Muscle of leg (tissue), 11 donors: ENCODE data around the gene KCNC1. TPM values are rescaled to one million over a fixed set of nuclear protein-coding genes. Genes with fewer than 3 reads are reported as not detected.
A peak's percentile ranks its signal among the peaks of the same experiment; 100 is the strongest.

Experiments used
- DNase-seq: peaks from one replicate; pipeline ENCODE4 v3.0.0; 2013
- H3K27ac ChIP-seq: one replicate; pipeline ENCODE4 v1.5.1; 2013; ENCODE audit warnings: mild to moderate bottlenecking, low read length, control low read depth
- H3K27me3 ChIP-seq: one replicate; pipeline ENCODE4 v1.6.1; 2013; ENCODE audit warnings: low read length; ENCODE audit not compliant: control insufficient read depth, insufficient read depth
- H3K36me3 ChIP-seq: one replicate; pipeline ENCODE4 v1.6.1; 2013; ENCODE audit warnings: low read length; ENCODE audit not compliant: control insufficient read depth, insufficient read depth
- H3K4me1 ChIP-seq: one replicate; pipeline ENCODE4 v1.6.1; 2013; ENCODE audit warnings: low read length; ENCODE audit not compliant: control insufficient read depth, insufficient read depth
- H3K4me3 ChIP-seq: one replicate; pipeline ENCODE4 v1.5.1; 2013; ENCODE audit warnings: low read length, control low read depth
- H3K9me3 ChIP-seq: replicated peaks from 2 replicates; pipeline ENCODE4 v1.6.1; 2013; ENCODE audit warnings: low read depth, low read length; ENCODE audit not compliant: control insufficient read depth
- WGBS: methylation state at CpG from one replicate; pipeline ENCODE4 v1.1.5; 2013; ENCODE audit warnings: missing lambda C conversion rate; ENCODE audit not compliant: insufficient coverage; 5-methylcytosine and 5-hydroxymethylcytosine counted together
- polyA plus RNA-seq, 8 donors: library from polyadenylated mRNA; unstranded; fragments of 120-200 nt; gene quantifications; one replicate each; pipeline versions ENCODE4 v1.2.1 to v1.2.3, GENCODE V29; 2013; ENCODE audit warnings: inconsistent platforms in 1 of 8, low replicate concordance in 1 of 8; ENCODE audit not compliant: insufficient read length in 8 of 8, insufficient read depth in 1 of 8
- total RNA-seq: library from RNA; stranded (reverse); fragments of 120-200 nt; gene quantifications from one replicate; pipeline ENCODE4 v1.2.4, GENCODE V29; 2013

Gene KCNC1
- total and polyA plus RNA-seq, 9 donors: 0.18 to 2.1 (median 1.00) TPM

DNA sequence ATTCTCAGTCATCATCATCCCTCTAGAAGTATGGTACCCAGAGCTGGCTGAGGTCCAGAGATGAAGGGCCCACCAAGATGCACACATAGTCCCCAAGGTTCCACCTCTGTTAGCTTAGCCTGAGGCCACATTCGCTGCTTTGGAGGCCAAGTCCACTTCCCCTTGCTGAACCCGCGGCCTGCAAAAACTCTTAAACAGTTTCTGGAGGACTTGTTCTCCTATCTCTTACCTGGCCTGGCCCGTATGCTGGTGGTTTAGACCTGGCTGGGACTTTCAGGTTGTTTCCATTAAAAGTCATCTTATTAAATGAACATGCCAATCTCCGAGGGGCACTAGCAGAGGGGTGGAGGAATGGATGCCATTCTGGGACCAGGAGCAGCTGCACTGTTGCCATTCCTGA lies 64.6 kb downstream of the KCNC1 start:
- no peak for DNase-seq
- no peaks in the 10 kb centered on the region for H3K9me3 ChIP-seq
- H3K36me3 ChIP-seq: no peaks in the 10 kb centered on the region
- H3K27ac ChIP-seq: no peak overlapping the region
- no peaks in the 10 kb centered on the region for H3K27me3 ChIP-seq
- WGBS: 100% methylated on average over 4 of the region's 5 CpGs
- peaks cover 4% of the 10 kb centered on the region for H3K4me1 ChIP-seq
- no peak overlapping the region for H3K4me3 ChIP-seq

DNA sequence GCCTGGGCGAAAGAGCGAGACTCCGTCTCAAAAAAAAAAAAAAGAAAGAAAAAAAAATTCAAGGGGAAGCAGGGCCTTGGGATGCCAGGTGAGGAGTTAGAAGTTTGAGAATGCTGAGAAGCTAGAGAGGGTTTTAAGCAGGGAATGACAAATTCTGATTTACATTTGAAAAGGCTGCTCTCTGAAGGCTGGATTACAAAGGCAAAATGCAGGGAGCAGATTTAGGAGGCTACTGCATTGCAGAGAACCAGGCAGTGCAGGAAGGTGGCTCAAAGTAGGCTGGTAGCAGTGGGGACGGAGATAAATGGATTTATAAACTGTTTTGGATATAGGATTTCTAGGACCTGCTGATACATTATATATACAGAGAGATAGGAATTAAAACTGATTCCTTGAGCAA lies 66.6 kb downstream of the KCNC1 start:
- Histone ChIP-seq H3K27ac (no peak overlapping the region), H3K9me3 (no peaks in the 10 kb centered on the region), H3K36me3 (no peaks in the 10 kb centered on the region), H3K4me1 (peaks cover 4% of the 10 kb centered on the region), H3K27me3 (no peaks in the 10 kb centered on the region), H3K4me3 (no peak overlapping the region)
- DNase-seq: no peak
- WGBS: no CpG with 5 or more reads among the region's 4 CpGs

DNA sequence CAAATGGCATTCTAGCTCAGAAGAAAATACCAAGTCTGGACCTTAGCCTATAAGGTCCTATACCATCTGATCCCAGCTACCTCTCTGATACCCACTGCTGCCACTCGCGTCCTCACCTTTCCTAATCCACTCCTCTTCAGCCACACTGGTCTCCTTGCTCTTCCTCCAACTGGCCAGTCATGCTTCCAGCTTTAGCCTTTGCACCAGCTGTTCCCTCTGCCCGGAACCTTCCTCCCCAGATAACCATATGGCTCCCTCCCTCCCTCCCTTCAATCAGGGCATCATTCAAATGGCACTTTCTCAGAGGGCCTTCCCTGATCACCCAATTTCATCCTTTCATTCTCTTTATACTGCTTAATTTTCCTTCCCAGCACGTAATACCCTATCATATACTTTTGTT lies 67.9 kb downstream of the KCNC1 start:
- 74% methylated on average over 3 of the region's 4 CpGs for WGBS
- H3K27me3 ChIP-seq: no peaks in the 10 kb centered on the region
- DNase-seq: no peak

DNA sequence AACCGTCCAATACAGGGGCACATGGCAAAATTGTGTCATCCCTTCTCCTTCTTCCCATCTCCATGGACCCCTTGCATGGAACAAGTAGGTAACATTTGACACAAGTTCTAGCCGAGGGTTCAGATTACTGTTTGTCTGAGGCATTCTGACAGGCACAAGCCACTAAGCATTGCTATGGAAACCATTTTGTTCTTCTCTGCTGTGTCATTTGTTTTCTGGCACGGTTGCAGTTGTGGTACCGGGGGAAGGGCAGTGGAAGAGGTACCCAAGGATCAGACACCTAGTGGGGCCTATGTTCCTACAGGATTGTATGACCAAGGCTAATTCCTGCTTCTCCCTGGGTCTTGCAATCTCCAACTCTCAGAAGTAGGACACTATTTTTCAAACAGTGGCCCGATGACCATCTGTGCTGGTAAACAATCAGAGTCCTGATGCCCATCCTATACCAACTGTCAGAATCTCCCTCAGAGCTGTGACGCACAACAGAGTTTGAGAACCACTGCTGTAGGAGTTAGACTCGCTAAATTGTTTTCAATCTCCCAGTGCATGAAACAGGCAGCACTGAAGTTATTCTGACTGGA lies 69.3 kb downstream of the KCNC1 start:
- Histone ChIP-seq H3K36me3 (no peaks in the 10 kb centered on the region), H3K9me3 (no peaks in the 10 kb centered on the region), H3K4me1 (peaks cover 12% of the 10 kb centered on the region), H3K27me3 (no peaks in the 10 kb centered on the region), H3K27ac (no peak overlapping the region), H3K4me3 (no peak overlapping the region)
- DNase-seq: no peak
- 84% methylated on average over 7 of the region's 7 CpGs for WGBS

More for the DNA sequence above, 67.9 kb downstream of the KCNC1 start:
- Histone ChIP-seq H3K9me3 (no peaks in the 10 kb centered on the region), H3K4me3 (no peak overlapping the region), H3K27ac (no peak overlapping the region), H3K4me1 (peaks cover 12% of the 10 kb centered on the region), H3K36me3 (no peaks in the 10 kb centered on the region)

DNA sequence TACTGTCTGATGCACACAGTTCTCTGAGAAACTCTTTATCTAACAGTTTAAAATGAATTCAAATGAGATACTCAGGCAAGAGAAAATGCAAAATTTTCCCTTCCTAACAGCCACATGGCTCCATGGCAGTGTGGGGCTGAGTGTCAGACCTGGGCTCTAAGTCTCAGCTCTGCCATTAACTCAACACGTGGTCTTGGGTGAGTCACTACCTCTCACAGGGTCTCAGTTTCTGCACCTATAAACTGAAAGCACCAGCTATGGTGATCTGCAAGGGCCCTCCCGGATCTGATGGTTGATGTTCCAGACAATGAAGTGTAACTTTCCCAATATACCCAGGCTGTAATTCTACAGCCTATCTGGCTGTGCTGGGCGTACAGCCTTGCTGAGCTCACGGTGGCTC lies 70.5 kb downstream of the KCNC1 start:
- Histone ChIP-seq H3K27me3 (no peaks in the 10 kb centered on the region), H3K9me3 (no peaks in the 10 kb centered on the region), H3K36me3 (no peaks in the 10 kb centered on the region), H3K27ac (no peak overlapping the region), H3K4me3 (no peak overlapping the region), H3K4me1 (peaks cover 8% of the 10 kb centered on the region)
- no peak for DNase-seq
- WGBS: 80% methylated on average over 3 of the region's 4 CpGs

DNA sequence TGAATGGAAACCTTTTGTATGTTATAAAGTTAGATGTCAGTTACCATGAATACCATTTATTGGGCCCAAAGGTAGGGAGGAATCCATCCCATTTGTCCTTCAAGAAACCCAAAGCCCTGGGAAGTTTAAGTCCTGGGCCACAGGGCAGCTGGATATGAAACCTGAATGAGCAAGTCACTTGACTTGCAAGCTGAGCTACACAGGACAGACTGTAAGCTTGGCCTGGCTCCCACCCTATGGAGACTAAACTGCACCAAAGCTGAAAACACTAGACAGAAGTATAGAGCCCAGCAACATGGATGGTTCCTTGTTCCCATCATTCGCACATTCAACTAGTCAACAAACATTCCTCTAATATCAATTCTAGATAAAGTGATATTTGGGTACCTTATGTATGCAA lies 71.3 kb downstream of the KCNC1 start:
- Histone ChIP-seq H3K4me1 (peaks cover 12% of the 10 kb centered on the region), H3K9me3 (no peaks in the 10 kb centered on the region), H3K36me3 (no peaks in the 10 kb centered on the region), H3K27me3 (no peaks in the 10 kb centered on the region), H3K27ac (no peak overlapping the region), H3K4me3 (no peak overlapping the region)
- no peak for DNase-seq
- WGBS: no CpG with 5 or more reads among the region's 1 CpG

DNA sequence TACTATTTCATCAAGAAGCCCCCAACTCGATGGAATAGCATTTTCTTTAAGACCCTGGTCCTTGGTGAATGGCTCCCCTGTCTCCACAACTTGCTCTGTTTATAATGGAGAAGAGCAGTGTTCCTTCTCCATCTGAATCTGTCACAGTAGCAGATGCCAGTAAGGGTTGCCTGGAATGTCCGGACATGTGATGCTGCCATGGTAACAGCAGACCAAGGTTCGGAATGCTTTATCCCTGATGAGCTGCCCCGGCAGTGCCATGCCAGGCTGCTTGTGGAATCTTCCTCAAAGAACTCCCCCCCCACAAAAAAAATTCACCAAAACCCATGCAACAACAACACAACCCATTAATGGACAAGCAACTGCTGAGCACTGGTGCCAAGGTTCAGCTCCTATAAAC lies 72.5 kb downstream of the KCNC1 start:
- peak; percentile 23 for DNase-seq
- no peaks in the 10 kb centered on the region for H3K9me3 ChIP-seq
- no peak overlapping the region for H3K27ac ChIP-seq
- 48% methylated on average over 2 of the region's 4 CpGs for WGBS
- H3K4me3 ChIP-seq: no peak overlapping the region
- H3K36me3 ChIP-seq: no peaks in the 10 kb centered on the region
- no peaks in the 10 kb centered on the region for H3K27me3 ChIP-seq
- H3K4me1 ChIP-seq: peaks cover 21% of the 10 kb centered on the region

DNA sequence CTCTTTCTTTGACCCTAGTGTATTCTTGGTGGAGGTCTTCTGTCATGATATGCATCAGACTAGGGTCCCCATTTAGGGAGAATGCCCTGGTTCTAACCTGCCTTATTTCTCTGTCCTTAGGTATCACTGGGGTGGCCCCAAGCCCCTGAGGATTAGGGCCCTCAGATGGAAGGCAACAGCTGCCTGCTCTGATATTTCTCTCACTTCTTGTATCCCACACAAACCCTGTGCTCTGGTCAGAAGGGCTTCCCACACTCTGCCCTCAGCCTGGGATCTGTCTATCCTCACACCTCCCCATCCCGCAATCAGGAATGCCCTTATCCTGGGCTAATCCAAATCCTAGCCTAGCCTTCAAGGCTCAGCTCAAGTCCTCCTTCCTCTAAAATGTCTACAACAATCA lies 75.5 kb downstream of the KCNC1 start:
- H3K9me3 ChIP-seq: no peaks in the 10 kb centered on the region
- no peak overlapping the region for H3K27ac ChIP-seq
- DNase-seq: no peak
- WGBS: 91% methylated on average over 1 of the region's 1 CpG
- peaks cover 37% of the 10 kb centered on the region for H3K4me1 ChIP-seq
- no peaks in the 10 kb centered on the region for H3K36me3 ChIP-seq
- no peak overlapping the region for H3K4me3 ChIP-seq
- H3K27me3 ChIP-seq: no peaks in the 10 kb centered on the region

DNA sequence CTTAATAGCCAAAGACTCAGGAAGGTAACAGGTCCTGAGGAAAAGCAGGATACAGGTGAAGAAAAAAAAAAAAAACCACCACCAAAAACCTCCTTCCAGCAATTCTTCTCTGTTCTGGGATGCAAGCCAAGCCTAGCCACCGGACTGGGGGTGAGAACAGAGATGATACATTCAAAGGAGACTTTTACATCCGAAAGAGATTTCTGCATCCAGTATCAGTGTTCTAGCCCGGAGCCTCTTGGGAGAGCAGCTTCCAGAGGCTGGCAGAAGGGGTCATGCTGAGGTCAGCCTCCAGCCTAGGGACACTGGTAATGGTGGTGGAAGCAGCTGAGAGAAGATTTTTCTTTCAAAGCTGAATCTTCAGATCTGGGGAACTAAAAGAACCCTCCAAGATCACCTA lies 76.2 kb downstream of the KCNC1 start:
- 31% methylated on average over 3 of the region's 3 CpGs for WGBS
- DNase-seq: peak; percentile 54

DNA sequence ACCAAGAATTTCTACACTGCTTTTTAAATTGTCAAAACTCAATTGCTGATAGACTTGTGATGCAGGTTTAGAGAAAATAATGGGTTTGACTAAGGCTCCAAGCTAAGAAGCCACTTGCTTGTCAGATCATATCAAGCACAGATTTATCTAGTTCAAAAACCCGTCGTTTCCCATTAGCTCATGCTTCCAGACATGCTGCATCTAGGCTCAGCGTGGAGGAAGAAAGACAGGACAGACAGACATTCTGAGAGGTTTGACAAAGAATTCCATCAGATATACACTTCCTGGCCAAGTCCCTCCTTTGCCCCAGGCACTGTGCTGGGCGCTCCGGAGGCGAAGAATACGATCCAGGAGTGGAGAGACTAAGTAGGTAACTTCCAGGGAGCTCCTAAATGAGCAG lies 76.8 kb downstream of the KCNC1 start:
- Histone ChIP-seq H3K9me3 (no peaks in the 10 kb centered on the region), H3K4me3 (no peak overlapping the region), H3K36me3 (no peaks in the 10 kb centered on the region), H3K27me3 (no peaks in the 10 kb centered on the region), H3K4me1 (peaks cover 41% of the 10 kb centered on the region), H3K27ac (no peak overlapping the region)
- WGBS: 82% methylated on average over 5 of the region's 7 CpGs
- DNase-seq: no peak

More for the DNA sequence above, 76.2 kb downstream of the KCNC1 start:
- no peaks in the 10 kb centered on the region for H3K36me3 ChIP-seq
- no peaks in the 10 kb centered on the region for H3K9me3 ChIP-seq
- H3K27ac ChIP-seq: no peak overlapping the region
- H3K4me1 ChIP-seq: peaks cover 37% of the 10 kb centered on the region
- no peak overlapping the region for H3K4me3 ChIP-seq
- no peaks in the 10 kb centered on the region for H3K27me3 ChIP-seq
